NCI-H2081 treated with DMSO at 0.1 percent for 48 hours (cell line): ENCODE data around the gene ZNF691.
"Not testable (repeated sequence)": the region's sequence is repeated elsewhere in the genome, so short reads cannot be mapped to it uniquely, and the experiment has no call there.

Source experiments
- DNase-seq: peaks from one replicate; lab custom pipeline; 2025; lab: John Stamatoyannopoulos, UW

The ZNF691 gene

DNA sequence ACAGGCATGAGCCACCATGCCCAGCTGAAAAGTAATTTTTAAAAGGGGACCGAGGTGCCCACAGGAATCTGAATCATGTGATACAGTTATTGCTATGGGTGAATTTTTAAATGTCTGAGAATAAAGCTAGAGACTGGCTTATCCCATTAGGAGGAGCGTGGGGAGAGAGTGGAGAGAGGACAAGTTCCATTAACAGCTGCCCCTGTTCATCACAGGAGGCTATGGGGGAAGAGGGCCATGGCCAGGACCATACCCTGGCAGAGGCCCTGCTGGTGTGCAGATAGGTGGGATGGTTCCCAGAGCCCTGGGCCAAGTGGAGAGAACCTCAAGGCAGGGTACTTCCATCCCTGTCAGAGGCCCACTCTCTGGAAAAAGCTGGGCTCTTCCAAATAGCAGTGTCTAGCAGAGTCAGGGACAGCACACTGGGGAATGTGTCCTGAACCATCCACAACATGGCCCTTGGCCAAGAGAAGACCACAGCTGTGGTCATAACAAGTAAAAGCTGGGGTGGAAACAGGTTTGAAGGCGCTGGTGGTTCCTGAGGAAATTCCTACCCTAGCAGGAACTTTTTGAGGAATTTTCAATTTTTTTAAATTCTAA lies 13.7 kb upstream of the ZNF691 start:
- DNase-seq, result no peak

GRCh38 chr1:42833981-42834380 lies 12.4 kb upstream of the ZNF691 start:
- no peak for DNase-seq

DNA sequence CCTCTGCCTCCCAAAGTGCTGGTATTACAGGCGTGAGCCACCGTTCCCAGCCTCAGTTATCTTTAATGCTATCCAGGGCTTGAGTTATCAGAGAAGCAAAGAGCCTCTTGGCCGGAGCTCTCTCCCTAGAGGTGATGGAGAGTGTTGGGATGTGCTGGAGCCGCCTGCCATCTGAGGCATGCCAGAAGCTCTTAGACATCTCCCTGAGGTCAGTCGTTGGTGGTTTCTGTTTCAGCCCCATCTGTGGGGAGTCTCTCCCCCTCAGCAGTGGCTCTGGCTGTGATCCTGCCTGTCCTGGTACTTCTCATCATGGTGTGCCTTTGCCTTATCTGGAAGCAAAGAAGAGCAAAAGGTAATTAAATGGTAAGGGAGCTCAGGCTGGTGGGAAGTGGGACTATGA lies 11.6 kb upstream of the ZNF691 start:
- no peak for DNase-seq

DNA sequence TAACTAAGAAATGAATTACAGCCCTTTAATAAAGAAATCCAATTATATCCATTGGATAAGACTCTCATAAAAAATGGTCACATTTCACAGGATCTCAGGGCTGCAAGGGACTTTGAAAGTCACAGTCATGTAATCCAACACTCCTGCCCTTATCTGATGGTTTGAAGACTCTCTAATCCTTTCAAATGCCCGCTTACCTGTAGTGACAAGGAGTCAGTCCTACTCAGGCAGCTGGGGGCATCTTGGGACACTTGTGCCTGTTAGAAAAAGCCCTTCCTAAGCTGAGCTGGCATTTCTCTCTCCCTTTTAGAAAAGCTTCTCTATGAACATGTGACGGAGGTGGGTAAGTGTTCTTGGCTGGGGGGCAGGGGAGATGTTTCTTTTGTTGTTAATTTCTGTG lies 11.0 kb upstream of the ZNF691 start:
- DNase-seq, result no peak

DNA sequence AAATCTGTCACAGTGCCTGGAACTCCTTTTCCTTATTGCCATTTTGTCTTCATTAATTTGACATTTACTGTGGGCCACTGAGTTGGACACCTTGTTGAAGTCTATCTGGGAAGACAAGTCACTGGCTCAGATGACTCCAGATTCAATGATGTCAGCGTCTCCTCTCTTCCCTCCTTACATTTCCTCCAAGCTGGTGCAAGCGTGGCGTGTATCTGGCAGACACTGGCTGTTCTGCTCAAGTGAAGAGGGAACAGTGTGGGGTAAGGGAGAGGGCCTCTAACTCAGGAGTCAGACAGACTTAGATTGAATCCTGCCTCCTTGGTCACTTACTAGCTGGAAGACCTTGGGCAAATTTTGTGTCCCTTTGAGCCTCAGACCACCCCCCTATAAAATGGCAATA lies 8.7 kb upstream of the ZNF691 start:
- no peak for DNase-seq

DNA sequence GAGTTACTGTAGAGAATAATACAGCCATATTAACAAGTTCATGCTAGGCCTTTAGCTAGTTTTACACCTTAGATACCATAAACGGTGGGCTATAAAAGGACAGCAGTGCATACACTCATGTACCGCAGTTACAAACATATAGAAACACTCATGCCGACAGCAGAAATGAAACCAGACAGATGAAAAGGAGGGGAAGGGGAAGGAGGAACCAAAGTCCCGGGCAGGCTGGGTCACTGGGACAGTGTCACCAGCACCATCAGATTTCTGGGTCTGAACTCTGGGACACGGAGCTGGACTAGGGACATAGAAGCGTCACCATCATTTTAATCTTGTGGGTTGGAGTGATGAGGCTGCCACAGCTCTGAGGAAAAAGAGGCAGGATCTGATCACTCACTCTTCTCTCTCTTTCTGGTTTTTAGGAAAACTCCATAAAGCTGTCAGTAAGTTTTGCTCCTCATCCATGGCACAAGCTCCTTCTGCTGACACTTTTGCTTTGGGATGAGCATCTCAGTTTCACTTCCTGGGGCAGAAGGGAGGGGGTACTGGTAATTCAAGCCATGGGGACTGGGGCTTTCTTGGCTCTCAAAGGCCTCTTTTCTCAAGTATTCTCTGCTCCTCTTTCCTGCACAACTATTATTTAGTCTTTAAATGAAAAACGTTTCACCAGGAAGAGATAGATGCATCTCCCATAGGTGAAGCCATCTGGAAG lies 7.8 kb upstream of the ZNF691 start:
- DNase-seq, result no peak

GRCh38 chr1:42841010-42841409 lies 5.4 kb upstream of the ZNF691 start:
- DNase-seq, result no peak

DNA sequence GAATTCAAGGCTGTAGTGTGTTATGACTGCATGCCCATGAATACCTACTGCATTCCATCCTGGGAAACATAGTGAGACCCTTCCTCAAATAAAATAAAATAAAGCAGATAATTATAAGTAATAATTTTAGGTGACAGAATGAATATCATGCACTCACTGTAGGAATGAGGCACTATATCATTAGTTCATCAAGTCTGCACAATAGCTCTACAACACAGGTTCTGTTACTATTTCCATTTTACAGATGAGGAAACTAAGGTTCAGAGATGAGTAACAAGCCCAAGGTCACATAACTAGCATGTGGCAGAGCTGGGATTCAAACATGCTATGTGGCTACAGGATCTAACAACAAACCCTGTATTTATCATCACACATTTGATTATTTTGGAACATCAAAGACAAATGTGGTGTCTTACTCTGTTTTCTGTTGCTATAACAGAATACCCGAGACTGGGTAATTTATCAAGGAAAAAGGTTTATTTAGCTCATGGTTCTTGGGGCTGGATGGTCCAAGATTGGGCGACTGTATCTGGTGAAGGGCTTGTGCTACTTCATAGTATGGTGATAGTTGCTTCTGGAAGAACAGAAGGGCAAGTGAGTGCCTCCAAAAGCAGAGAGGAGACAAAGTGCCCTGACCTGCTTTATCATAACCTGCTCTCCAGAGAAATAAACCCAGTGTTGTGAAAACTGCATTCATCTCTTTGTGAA lies 4.8 kb upstream of the ZNF691 start:
- DNase-seq, result no peak

DNA sequence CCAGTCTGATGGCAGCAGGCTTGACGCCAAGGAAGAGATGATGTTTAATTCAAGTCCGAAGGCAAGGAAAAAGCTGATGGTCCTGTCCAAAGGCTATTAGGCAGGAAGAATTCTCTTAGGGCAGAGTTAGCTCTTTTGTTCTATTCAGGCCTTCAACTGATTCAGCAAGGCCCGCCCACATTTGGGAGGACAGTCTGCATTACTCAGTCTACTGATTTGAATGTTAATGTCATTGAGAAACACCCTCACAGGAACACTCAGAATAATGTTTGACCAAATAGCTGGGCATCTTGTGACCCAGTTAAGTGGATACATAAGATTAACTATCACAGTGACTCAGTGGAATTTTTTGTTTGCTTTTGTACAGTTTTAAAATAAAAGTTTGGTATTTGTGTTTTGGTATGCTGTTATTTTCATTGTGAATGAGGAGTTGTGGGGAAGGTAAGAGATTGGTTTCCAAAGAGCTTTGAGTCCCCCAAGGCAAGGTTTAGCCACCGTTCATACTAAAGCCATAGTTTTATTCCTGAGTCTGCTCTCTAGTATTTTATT lies 1.7 kb upstream of the ZNF691 start:
- DNase-seq, result no peak

DNA sequence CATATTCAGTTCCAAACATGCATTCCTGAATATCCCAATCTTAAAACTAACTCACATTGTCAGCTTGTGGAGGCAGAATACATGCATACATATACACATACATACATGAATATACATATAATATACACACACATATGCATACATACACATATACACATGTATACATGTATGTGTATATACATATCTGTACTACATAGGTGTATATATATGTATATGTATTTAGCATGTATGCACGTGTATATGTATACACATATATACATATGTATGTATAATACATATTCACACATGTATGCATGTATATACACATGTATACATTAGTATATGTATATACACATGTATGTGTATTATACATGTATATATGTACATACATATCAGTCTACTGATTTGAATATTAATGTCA lies 1.2 kb upstream of the ZNF691 start:
- DNase-seq, result no peak

DNA sequence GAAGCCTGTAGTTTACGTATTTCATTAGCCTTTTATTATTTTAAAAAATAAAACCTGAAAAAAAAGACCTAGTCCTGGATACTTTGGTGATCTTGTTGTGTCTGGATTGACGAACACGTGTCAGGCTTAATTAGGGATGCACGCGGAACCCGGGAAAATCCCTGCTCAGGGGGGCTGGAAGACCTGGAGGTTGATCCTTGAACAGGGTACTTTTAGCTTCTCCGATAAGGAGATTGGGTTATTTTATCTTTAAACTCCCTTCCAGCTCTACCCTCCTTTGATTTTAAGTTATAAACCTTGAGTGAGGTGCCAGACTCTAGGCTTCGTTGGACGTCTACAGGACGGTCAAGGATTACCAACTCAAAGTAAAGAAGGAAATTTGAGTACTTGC lies 552 bp upstream of the ZNF691 start:
- DNase-seq, result no peak

DNA sequence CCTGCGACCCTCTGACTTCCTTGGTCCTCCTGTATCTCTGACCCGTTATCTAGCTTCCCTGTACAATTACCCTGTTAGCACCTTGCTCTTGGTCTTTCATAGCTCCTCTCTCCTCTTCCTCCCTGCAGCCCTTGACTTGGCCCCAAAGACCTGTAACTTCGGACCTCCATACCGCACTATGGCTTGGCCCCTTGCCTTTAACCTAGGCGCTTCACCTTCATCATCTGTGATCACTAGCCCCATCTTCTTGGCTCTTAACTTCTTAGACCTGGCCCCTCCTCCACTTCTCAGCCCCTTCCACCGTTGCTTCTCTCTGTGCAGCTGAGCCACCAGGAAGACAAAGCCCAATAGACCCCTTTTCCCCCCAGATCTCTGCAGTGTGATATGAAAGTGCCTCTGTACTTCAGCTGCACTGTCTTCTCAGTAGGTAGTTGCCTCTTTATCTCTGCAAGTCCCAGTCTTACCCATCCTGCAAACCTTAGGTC lies 740 bp downstream of the ZNF691 start:
- no peak for DNase-seq

DNA sequence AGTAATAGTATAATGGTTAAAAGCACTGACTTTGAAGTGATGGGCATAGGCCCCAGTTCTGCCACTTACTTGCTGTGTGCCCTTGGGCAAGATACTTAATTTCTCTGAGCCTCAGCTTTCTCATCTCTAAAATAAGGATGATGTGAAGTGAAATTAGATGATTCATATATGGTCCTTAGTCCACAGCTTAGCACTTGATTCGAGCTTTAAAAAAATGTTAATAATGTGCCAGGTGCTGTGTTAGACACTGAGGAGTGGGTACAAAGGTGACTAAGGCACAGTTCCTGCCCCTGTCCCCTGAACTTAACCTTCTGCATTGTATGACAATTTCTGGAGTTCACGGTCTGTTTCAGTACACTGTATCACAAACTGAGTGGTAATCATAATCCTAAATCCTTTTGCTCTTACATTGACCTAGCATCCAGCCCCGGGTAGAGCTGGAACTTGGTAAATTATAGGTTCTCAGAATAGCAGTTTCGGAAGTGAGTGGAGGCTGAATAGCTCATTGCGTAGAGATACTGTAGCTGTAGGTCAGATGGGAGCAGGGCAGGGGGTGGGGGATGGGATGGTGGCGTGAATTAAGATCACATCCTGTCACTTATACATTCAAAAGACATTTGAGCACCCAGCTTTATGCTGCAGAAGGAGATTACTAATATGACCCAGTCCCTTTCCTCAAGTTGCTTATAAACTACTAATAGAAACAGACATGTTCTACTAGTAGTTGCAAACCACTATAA lies 1.5 kb downstream of the ZNF691 start:
- DNase-seq, result no peak

GRCh38 chr1:42848823-42849537 lies 2.6 kb downstream of the ZNF691 start:
- DNase-seq, result no peak

GRCh38 chr1:42849944-42850343 lies 3.5 kb downstream of the ZNF691 start:
- DNase-seq, result no peak

DNA sequence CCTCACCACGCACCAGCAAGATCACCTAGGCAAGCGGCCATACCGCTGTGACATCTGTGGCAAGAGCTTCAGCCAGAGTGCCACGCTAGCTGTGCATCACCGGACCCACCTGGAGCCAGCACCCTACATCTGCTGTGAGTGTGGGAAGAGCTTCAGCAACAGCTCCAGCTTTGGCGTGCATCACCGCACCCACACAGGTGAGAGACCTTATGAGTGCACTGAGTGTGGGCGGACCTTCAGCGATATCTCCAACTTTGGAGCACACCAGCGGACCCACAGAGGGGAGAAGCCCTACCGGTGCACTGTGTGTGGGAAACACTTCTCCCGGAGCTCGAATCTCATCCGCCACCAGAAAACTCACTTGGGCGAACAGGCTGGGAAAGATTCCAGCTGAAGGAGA lies 5.0 kb downstream of the ZNF691 start:
- DNase-seq, result no peak

GRCh38 chr1:42851960-42852607 lies 5.7 kb downstream of the ZNF691 start:
- no peak for DNase-seq

GRCh38 chr1:42852608-42852980 lies 6.2 kb downstream of the ZNF691 start:
- no peak for DNase-seq

DNA sequence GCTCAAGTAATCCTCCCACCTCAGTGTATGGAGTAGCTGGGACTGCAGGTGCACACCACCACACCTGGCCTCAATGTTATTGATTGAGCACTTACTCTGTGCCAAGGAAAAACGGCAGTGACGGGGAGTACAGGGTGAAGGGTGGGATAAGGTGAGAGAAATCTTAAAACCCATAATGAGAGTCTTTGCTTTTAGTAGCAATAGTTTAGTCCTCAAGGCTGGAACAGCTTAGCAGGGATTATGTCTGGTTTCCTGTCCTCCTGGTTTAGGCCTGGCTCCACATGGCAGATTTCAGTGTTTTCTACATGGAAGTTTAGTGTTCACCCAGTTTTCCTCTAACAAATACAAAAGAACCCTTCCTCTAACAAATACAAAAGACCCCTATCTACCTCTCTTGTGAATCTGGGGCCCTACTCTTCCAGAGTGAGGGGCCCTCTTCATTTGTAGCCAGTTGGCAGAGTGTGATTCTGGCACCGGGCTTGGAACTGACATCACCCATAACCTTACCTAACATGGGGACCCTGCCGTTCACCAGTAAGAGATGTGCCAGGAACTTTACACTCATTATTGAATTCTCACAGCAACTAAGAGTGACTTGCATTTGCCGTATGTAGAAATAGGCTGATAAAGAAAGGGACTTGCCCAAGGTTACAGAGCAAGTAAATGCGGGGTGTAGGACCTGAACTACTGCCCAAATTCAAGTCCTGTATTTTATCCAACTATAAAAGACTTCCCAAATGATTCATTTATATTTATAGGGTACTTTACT lies 6.9 kb downstream of the ZNF691 start:
- no peak for DNase-seq

DNA sequence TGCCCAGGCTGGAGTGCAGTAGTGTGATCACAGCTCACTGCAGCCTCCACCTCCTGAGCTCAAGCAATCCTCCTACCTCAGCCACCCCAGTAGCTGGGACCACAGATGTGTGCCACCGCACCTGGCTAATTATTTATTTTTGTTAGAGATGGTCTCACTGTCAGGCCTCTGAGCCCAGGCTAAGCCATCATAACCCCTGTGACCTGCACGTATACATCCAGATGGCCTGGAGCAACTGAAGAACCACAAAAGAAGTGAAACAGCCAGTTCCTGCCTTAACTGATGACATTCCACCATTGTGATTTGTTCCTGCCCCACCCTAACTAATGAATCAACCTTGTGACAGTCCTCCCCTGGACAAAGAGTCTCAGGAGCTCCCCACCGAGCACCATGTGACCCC lies 10.1 kb downstream of the ZNF691 start:
- DNase-seq, result not testable (repeated sequence)
